ENCODE results near the gene ADAMTS18. TPM values are rescaled to one million over a fixed set of nuclear protein-coding genes. Genes with fewer than 3 reads are reported as not detected.

Gene ADAMTS18
- total and polyA plus RNA-seq, 2 donors (not counting 3 experiments of a cell fraction or from before 2014, with no cell fraction given) = 18.4 to 27.5 TPM

DNA sequence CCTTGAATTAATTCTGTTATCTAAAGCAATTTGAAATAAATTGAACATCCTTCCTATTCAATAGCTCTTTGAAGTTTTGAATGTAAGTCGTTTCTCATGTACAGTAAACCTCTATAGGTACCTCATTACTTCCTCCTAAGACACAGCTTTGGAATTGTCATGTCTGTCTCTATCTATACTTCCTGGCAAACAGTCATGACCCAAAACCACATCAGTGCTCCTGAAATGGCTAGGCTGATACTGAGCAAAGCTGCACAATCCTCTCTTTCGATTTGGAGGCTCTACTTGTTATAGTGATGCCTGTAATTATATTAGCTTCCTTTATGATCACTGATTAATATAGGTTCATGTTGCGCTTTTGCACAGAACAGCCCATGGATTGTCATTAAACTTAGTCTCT is 110.1 kb downstream of the ADAMTS18 start:
- CTCF ChIA-PET = interaction anchor here (0.9 to 1.0 kb wide), 3 partner anchors 16 to 40 kb away, joined by 3 read pairs; no protein-coding TSS in a partner anchor
- peaks cover 0 to 1% of the 10 kb centered on the region in 2 experiments for H3K36me3 ChIP-seq (ENCODE audit: control insufficient read depth in 2 of 2, extremely low read depth in 1 of 2, insufficient read depth in 2 of 2, low read length in 2 of 2)
- TF ChIP-seq JUN (IDR thresholded peaks at IDR 0.05; ENCODE audit: borderline replicate concordance, insufficient read depth, insufficient read length, low read depth) (no peak), GATA2 (IDR thresholded peaks at IDR 0.05; ENCODE audit: insufficient read depth, insufficient read length, low read depth, low read length) (no peak), FOS (IDR thresholded peaks at IDR 0.05; ENCODE audit: borderline replicate concordance, insufficient read depth, low read length) (no peak), MYC (IDR thresholded peaks at IDR 0.05; ENCODE audit: low read depth, low read length) (no peak), POLR2A (IDR thresholded peaks at IDR 0.05; ENCODE audit: low read depth, low read length) (no peak), EZH2 (IDR thresholded peaks at IDR 0.05; ENCODE audit: borderline replicate concordance, low read depth, low read length, severe bottlenecking) (no peak), POLR2AphosphoS5 (IDR thresholded peaks at IDR 0.05; ENCODE audit: insufficient read depth, low read depth, low read length) (no peak)
- TF ChIP-seq, protein P1, sequence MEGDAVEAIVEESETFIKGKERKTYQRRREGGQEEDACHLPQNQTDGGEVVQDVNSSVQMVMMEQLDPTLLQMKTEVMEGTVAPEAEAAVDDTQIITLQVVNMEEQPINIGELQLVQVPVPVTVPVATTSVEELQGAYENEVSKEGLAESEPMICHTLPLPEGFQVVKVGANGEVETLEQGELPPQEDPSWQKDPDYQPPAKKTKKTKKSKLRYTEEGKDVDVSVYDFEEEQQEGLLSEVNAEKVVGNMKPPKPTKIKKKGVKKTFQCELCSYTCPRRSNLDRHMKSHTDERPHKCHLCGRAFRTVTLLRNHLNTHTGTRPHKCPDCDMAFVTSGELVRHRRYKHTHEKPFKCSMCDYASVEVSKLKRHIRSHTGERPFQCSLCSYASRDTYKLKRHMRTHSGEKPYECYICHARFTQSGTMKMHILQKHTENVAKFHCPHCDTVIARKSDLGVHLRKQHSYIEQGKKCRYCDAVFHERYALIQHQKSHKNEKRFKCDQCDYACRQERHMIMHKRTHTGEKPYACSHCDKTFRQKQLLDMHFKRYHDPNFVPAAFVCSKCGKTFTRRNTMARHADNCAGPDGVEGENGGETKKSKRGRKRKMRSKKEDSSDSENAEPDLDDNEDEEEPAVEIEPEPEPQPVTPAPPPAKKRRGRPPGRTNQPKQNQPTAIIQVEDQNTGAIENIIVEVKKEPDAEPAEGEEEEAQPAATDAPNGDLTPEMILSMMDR (IDR thresholded peaks at IDR 0.05; ENCODE audit: extremely low read depth in 1 of 2, insufficient read depth in 1 of 2, low read depth in 1 of 2, low read length in 2 of 2) = no peak
- FAIRE-seq (no peak), DNase-seq (ENCODE audit: low read depth, low spot score) (no peak)
- H3K9me1 ChIP-seq (replicated peaks; ENCODE audit: control insufficient read depth, extremely low read depth, insufficient read depth, low read length) = no peaks in the 10 kb centered on the region
- dilution Hi-C loops (cut with MboI; ENCODE audit: extremely low pct_ligation_motif_present, low sequenced_read_pairs) (no loop called here), intact Hi-C loops (cut with micrococcal nuclease) (no loop called here)
- H3K9ac ChIP-seq (replicated peaks; ENCODE audit: extremely low read depth, insufficient read depth, low read length) = no peak overlapping the region
- H3K4me1 ChIP-seq (ENCODE audit: control insufficient read depth, extremely low read depth, insufficient read depth, low read length) = no peaks in the 10 kb centered on the region
- no peak overlapping the region for H3K4me2 ChIP-seq (ENCODE audit: insufficient read depth, low read length)
- no peaks in the 10 kb centered on the region for H4K20me1 ChIP-seq (replicated peaks; ENCODE audit: control insufficient read depth, extremely low read depth, insufficient read depth, low read length)
- H3K27me3 ChIP-seq (ENCODE audit: control insufficient read depth in 2 of 2, insufficient read depth in 2 of 2, low read length in 2 of 2) = no peaks in the 10 kb centered on the region
- no peak overlapping the region for H2AFZ ChIP-seq (ENCODE audit: low read depth, low read length)
- no peaks in the 10 kb centered on the region for H3K9me3 ChIP-seq (replicated peaks; ENCODE audit: control insufficient read depth, insufficient read depth, low read length)
- H3K4me3 ChIP-seq (replicated peaks in 1 of 3; ENCODE audit: insufficient read depth in 1 of 3, low read depth in 1 of 3, low read length in 3 of 3) = no peak overlapping the region
- H3K79me2 ChIP-seq (ENCODE audit: control insufficient read depth, insufficient read depth, low read length) = no peaks in the 10 kb centered on the region
- BruUV-seq (replicated peaks) = no TSS peak
- POLR2A ChIA-PET = no interaction called here
- H3K27ac ChIP-seq (ENCODE audit: insufficient read depth, low read depth, low read length) = no peak overlapping the region
